ENCODE results near the gene DIP2C.

DNA sequence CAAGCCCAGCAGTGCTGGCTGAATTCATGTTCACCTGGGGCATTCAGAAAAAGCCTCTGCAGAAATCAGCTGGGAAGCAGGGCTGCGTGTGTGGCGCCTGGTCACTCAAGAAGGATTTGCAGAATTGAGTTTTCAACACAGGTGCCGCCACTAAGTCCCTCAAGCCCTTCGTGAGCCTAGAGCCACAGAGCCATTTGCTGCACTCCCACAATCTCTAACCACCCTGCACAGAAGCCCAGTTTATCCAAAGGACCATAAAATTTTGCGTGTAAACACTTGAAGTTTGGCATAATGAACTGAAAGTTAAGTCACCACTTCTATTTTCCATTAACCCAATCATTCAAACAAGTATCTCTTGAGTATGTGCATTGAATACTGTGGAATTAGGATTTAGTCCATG, 136.2 kb downstream of the DIP2C start:
- no peak for TF ChIP-seq FOXA1 (IDR thresholded peaks at IDR 0.05)
- no peak for TF ChIP-seq BHLHE40 (IDR thresholded peaks at IDR 0.05; ENCODE audit: borderline replicate concordance)
- no peak for TF ChIP-seq PKNOX1 (IDR thresholded peaks at IDR 0.05)
- no peak for TF ChIP-seq ELF4 (IDR thresholded peaks at IDR 0.05)
- no peak for TF ChIP-seq FOXM1 (IDR thresholded peaks at IDR 0.05; ENCODE audit: borderline replicate concordance)
- no peak for TF ChIP-seq SP1 (IDR thresholded peaks at IDR 0.05)
- no peak for TF ChIP-seq LEF1 (IDR thresholded peaks at IDR 0.05; ENCODE audit: borderline replicate concordance)
- no peak for TF ChIP-seq ARNT (IDR thresholded peaks at IDR 0.05)

Measured in HEK293T (cell line).